Effector memory CD8-positive, alpha-beta T cell (primary cell): ENCODE results near the gene COG6.
A peak's percentile ranks its signal among the peaks of the same experiment; 100 is the strongest.

ENCODE experiments used
- ATAC-seq: fragments of 150-1000 bp; cut with Tn5 transposase; replicated peaks from 2 replicates; pipeline ENCODE4 v1.10.0; 2021; ENCODE audit warnings: mild to moderate bottlenecking, moderate library complexity
- DNase-seq, 3 experiments: peaks; one replicate each; pipeline ENCODE4 v3.0.0; 2021
- H3K27ac Mint-ChIP-seq, 2 donors: one replicate each; pipeline ENCODE4 v1.8.0; 2022; ENCODE audit warnings: mild to moderate bottlenecking in 2 of 2, mixed read lengths in 2 of 2, moderate library complexity in 2 of 2
- H3K27me3 Mint-ChIP-seq, 2 donors: one replicate each; pipeline ENCODE4 v1.8.0; 2022; ENCODE audit warnings: mixed read lengths in 2 of 2
- H3K36me3 Mint-ChIP-seq: one replicate; pipeline ENCODE4 v1.8.0; 2022; ENCODE audit warnings: mild to moderate bottlenecking, moderate library complexity, mixed read lengths; ENCODE audit not compliant: insufficient read depth
- H3K4me1 Mint-ChIP-seq, 2 donors: one replicate each; pipeline ENCODE4 v1.8.0; 2022; ENCODE audit warnings: low read depth in 2 of 2, mixed read lengths in 2 of 2
- H3K4me3 Mint-ChIP-seq, 2 donors: one replicate each; pipeline ENCODE4 v1.8.0; 2022; ENCODE audit warnings: mild to moderate bottlenecking in 2 of 2, mixed read lengths in 2 of 2, moderate library complexity in 2 of 2
- H3K9me3 Mint-ChIP-seq, 2 donors: one replicate each; pipeline ENCODE4 v1.8.0; 2022; ENCODE audit warnings: mixed read lengths in 2 of 2

Gene COG6

DNA sequence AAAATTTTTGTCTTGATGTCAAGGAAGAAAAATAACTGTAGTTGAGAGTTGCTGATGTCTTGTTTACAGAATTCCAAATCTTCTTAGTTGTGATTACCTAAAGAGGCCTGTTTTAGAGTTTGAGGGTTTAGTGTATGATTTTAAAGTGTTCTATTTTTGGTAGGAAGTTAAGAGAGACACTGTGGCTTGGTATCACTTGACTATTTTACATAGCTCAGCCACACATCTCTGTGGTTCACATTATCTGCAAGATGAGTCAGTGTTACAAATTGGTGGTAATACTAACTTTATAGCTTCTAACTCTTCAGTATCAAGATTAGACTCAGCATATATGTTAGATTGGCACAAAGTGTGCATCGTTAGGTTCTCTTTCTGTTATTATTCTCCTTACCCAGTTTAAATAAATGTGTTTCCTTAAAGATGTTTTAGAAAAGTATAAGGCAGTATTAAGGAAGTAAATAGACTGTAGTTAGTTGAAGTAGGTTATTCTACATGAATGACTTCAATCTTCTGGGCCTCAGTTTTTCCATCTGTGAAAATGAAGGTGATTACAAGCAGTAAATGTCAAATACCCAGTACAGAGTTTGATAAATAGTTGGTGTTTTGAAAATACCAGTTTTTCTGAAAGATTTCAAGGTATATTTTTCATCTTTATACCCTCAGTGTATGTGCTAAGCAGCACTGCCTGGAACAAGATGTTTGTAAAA lies 33.4 kb downstream of the COG6 start:
- H3K9me3 Mint-ChIP-seq, result no peaks in the 10 kb centered on the region
- H3K4me3 Mint-ChIP-seq, result no peak overlapping the region
- H3K27me3 Mint-ChIP-seq, result no peaks in the 10 kb centered on the region
- peak; percentile 82 for ATAC-seq
- H3K4me1 Mint-ChIP-seq, result peaks cover 3 to 11% of the 10 kb centered on the region in 2 donors
- DNase-seq, result no peak
- peak overlapping the region; percentile 9 to 36 for H3K27ac Mint-ChIP-seq
- H3K36me3 Mint-ChIP-seq, result peaks cover 16% of the 10 kb centered on the region

DNA sequence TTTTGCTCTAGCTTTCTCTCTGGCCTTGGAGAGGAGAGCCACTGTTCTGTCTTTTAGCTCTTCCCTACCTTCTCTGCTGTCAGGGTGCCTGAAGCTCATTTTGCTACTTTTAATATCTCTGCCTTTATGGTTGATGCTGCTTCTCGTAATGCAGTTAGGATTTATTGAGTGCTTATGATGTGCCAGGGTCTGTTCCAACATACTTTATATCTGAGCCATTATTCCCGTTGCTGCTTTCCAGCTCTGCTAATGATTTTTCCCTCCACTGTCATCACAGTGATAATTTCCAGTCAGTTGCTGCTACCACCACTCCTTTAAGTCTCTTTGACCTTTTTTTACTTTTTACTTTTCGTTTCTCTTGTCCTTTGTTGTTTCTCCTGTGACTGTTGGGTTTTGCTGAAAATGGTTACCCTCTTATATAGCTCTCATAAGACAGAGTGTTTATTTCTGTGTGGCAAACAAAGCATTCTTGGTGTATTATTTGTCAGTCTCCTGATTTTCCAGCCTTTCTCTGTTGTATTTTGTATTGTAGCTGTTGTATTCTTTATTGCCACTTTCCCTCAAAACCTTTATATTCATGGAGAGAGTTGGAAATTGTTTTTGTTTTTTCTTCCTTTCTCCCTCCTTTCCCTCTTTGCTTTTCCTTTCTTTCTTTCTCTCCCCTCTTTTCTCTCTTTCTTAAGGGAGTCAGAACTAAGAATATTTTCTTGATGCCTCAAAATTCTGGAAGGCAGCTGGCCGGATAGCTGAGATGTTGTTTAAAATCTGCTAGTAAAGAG lies 37.4 kb downstream of the COG6 start:
- no peaks in the 10 kb centered on the region for H3K27me3 Mint-ChIP-seq

DNA sequence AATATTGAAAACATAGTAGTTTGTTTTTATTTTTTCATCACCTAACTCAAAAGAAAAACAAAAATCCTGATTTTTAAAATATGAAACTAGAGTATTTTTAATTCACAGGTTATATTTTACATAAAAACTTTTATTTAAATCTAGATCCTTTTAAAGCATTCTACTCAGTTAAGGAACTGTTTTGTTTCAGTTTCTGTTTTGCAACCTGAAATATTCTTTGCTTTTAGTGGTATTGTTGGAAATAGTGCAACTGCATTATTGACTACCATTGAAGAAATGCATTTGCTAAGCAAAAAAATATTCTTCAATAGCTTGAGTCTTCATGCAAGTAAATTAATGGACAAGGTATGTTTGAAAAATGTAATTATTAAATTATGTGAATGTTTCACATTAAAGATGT lies 43.8 kb downstream of the COG6 start:
- H3K36me3 Mint-ChIP-seq, result peaks cover 5% of the 10 kb centered on the region
- no peak for DNase-seq
- H3K27me3 Mint-ChIP-seq, result no peaks in the 10 kb centered on the region
- no peak overlapping the region for H3K27ac Mint-ChIP-seq
- H3K9me3 Mint-ChIP-seq, result no peaks in the 10 kb centered on the region
- H3K4me3 Mint-ChIP-seq, result no peak overlapping the region
- ATAC-seq, result no peak
- peaks cover 0 to 2% of the 10 kb centered on the region in 2 donors for H3K4me1 Mint-ChIP-seq

More for the DNA sequence above, 37.4 kb downstream of the COG6 start:
- H3K27ac Mint-ChIP-seq, result no peak overlapping the region
- no peak overlapping the region for H3K4me3 Mint-ChIP-seq
- DNase-seq (no peak), ATAC-seq (no peak)
- H3K9me3 Mint-ChIP-seq, result no peaks in the 10 kb centered on the region
- peaks cover 3 to 11% of the 10 kb centered on the region in 2 donors for H3K4me1 Mint-ChIP-seq
- peaks cover 1% of the 10 kb centered on the region for H3K36me3 Mint-ChIP-seq

DNA sequence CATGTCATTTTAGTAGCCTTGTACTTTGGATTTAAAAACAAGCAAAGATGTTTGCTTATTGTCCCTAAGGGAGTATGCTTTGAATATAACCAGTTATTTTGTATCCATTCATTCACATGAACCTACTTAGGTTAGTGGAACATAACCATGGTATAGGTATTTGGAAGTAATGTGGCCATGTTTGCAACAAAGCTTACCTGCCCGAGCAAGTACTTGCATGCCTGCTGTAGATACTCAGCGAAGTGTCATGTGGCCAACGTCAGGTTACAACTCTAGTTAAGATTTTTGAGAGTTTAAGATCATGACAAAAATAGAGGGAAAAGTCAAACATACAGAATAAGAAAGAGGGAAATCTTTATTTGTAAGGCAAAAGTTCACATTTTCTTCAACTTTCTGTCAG lies 57.2 kb downstream of the COG6 start:
- DNase-seq (no peak), ATAC-seq (no peak)
- Mint-ChIP-seq H3K36me3 (peaks cover 9% of the 10 kb centered on the region), H3K4me1 (no peaks in the 10 kb centered on the region), H3K9me3 (no peaks in the 10 kb centered on the region), H3K27me3 (no peaks in the 10 kb centered on the region), H3K4me3 (no peak overlapping the region), H3K27ac (no peak overlapping the region)

DNA sequence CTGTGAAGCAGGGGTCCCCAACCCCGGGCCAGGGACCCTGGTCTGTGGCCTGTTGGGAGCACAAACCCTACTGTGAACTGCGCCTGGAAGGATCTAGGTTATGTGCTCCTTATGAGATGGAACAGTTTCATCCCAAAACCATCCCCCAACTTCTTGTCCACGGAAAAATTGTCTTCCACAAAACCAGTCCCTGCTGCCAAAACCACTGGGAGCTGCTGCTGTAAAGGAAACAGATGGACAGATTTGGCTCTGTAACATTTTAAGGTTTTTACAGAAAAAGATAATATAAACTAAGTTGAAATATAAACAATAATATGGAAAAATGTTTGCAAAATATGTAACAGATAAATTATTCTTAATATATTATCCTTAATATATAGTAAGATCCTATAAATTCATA lies 73.7 kb downstream of the COG6 start:
- no peaks in the 10 kb centered on the region for H3K9me3 Mint-ChIP-seq

DNA sequence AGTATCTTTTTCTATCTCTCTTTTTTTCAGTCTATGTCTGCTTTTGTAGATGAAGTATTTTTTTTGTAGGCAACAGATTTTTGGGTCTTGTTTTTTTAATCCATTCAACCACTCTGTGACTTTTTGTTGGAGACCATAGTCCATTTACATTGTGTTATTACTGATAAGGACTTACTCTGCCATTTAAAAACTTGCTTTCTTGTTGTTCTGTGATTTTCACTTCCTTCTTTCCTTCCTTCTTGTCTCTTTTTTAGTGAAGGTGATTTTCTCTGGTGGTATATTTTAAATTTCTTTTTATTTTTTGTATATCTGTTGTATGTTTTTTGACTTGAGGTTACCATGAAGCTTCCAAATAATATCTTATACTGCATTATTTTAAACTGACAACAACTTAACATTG lies 79.5 kb downstream of the COG6 start:
- peaks cover 27% of the 10 kb centered on the region for H3K36me3 Mint-ChIP-seq
- peaks cover 0 to 3% of the 10 kb centered on the region in 2 donors for H3K4me1 Mint-ChIP-seq
- ATAC-seq (no peak), DNase-seq (no peak)
- no peaks in the 10 kb centered on the region for H3K9me3 Mint-ChIP-seq
- H3K4me3 Mint-ChIP-seq, result no peak overlapping the region
- no peak overlapping the region for H3K27ac Mint-ChIP-seq
- H3K27me3 Mint-ChIP-seq, result no peaks in the 10 kb centered on the region

More for the DNA sequence above, 73.7 kb downstream of the COG6 start:
- no peaks in the 10 kb centered on the region for H3K4me1 Mint-ChIP-seq
- H3K36me3 Mint-ChIP-seq, result peaks cover 48% of the 10 kb centered on the region
- H3K27ac Mint-ChIP-seq, result no peak overlapping the region
- H3K27me3 Mint-ChIP-seq, result no peaks in the 10 kb centered on the region
- no peak overlapping the region for H3K4me3 Mint-ChIP-seq
- DNase-seq (no peak), ATAC-seq (no peak)

DNA sequence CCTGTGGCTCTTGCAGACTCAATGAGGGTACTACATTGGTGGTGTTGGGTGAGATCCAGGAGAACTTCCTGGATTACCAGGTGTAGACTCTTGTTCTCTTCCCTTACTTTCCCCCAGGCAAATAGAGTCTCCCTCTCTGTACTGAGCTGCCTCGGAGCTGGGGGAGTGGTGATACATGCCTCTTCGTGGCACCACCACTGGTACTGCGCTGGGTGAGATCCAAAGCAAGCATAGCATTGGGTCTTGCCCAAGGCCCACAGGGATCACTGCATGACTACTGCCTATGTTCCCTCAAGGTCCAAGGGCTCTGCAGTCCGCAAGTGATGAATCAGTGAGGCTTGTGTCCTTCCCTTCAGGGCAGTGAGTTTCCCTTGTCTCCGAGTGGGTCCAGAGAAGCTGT lies 81.6 kb downstream of the COG6 start:
- Mint-ChIP-seq H3K36me3 (peaks cover 21% of the 10 kb centered on the region), H3K27ac (no peak overlapping the region), H3K4me1 (peaks cover 0 to 3% of the 10 kb centered on the region in 2 donors), H3K27me3 (no peaks in the 10 kb centered on the region), H3K9me3 (no peaks in the 10 kb centered on the region), H3K4me3 (no peak overlapping the region)
- ATAC-seq (no peak), DNase-seq (no peak)

DNA sequence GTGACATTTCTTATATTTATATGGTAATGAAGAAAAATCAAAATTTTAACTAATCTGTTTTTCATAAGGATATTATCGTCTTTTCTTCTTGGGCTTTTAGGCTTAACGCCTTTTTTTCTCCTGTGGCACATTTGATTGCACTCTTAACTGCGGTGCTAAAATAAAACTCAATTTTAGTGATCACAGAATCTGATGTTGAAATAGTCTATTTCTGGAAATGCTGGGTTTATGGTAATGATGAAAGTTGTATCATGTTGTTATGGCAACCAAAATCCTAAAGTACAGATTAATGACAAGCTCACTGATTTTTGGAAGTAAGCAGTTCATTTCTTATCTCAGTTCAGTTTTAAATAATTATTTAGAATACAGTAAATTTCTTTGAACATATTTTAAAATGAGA lies 85.3 kb downstream of the COG6 start:
- Mint-ChIP-seq H3K27ac (no peak overlapping the region), H3K4me3 (no peak overlapping the region), H3K9me3 (peaks cover 0 to 6% of the 10 kb centered on the region in 2 donors), H3K27me3 (no peaks in the 10 kb centered on the region), H3K4me1 (peaks cover 0 to 3% of the 10 kb centered on the region in 2 donors), H3K36me3 (no peaks in the 10 kb centered on the region)
- no peak for DNase-seq
- ATAC-seq, result no peak

DNA sequence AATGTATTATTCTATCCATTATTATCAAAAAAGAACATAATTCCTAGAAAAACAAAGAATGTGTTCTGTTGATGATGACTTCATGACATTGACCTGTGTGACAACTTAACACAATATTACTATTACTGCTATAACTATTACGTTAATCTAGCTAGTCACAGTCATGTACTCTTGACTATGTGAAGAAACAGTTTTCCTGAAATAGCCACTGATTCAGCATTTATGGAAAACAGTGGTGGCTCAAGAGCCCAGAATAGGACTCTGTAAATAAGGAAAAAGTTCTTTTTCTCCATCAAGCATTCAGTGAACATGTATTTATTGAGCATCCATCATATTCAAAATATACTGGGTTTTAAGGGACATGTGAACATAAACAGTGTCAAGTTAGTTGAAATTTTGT lies 93.5 kb downstream of the COG6 start:
- Mint-ChIP-seq H3K27me3 (no peaks in the 10 kb centered on the region), H3K27ac (no peak overlapping the region), H3K9me3 (no peaks in the 10 kb centered on the region), H3K4me3 (no peak overlapping the region), H3K4me1 (no peaks in the 10 kb centered on the region), H3K36me3 (no peaks in the 10 kb centered on the region)
- no peak for ATAC-seq
- no peak for DNase-seq

DNA sequence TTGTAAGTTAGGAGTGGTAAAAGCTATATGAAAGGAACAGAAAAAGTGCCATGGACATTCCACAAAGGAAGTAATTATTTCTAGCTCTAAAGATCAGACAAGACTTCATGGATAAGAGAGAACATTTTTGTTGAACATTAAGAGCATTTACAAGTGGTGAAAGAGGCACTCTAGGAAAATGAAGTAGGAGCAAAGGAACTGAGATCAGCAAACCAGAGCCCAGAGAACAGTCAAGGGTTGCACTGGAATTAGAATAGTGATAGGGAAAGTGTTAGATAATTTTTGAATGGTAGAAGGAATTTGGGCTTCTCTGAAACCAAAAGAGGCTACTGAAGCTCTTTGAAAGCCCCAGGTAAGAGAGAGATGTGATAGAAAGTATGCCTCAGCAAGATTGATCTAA lies 94.1 kb downstream of the COG6 start:
- ATAC-seq (no peak), DNase-seq (no peak)
- Mint-ChIP-seq H3K36me3 (no peaks in the 10 kb centered on the region), H3K9me3 (no peaks in the 10 kb centered on the region), H3K4me1 (no peaks in the 10 kb centered on the region), H3K27ac (no peak overlapping the region), H3K27me3 (no peaks in the 10 kb centered on the region), H3K4me3 (no peak overlapping the region)

DNA sequence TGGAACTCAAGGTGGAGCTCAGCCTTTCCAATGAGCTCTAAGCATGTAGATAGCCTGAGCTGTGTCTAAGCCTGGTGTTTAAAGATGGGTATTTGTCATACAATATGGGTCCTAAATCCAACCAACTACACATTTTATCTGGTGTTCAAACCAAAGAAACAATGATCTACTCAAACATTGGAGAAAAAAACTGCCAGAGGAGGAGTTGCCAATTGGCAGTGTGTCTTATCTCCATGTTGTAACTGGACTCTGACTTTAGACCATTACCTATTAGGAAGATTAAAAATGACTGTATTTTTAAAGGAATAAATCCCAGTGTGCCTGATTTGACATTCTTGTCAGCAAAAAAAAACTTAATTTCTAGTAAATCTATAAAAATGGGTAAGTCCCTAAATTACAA lies 96.3 kb downstream of the COG6 start:
- no peaks in the 10 kb centered on the region for H3K36me3 Mint-ChIP-seq
- no peaks in the 10 kb centered on the region for H3K4me1 Mint-ChIP-seq
- no peaks in the 10 kb centered on the region for H3K27me3 Mint-ChIP-seq
- no peak overlapping the region for H3K4me3 Mint-ChIP-seq
- ATAC-seq (no peak), DNase-seq (no peak)
- no peaks in the 10 kb centered on the region for H3K9me3 Mint-ChIP-seq
- H3K27ac Mint-ChIP-seq, result no peak overlapping the region

DNA sequence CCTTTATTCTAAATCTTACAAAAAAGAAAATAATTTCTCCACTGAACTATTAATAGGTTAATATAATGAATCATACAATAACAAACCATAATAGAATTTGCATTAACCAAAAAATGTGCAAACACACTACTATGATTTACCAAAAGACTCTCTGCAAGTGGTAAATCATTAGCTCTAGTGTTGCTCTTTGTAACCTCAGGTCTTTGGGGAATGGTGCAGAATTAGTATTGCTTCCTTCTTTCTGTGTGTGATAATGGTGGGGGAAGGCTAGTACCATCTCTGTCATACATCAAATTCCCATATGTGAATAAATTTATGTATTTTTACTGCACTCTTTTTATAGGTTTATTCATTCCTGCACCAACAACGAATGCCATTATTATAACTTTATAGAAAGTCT lies 105.1 kb downstream of the COG6 start:
- Mint-ChIP-seq H3K27me3 (no peaks in the 10 kb centered on the region), H3K4me1 (no peaks in the 10 kb centered on the region), H3K27ac (no peak overlapping the region), H3K4me3 (no peak overlapping the region), H3K9me3 (no peaks in the 10 kb centered on the region), H3K36me3 (no peaks in the 10 kb centered on the region)
- DNase-seq, result no peak
- ATAC-seq, result no peak

DNA sequence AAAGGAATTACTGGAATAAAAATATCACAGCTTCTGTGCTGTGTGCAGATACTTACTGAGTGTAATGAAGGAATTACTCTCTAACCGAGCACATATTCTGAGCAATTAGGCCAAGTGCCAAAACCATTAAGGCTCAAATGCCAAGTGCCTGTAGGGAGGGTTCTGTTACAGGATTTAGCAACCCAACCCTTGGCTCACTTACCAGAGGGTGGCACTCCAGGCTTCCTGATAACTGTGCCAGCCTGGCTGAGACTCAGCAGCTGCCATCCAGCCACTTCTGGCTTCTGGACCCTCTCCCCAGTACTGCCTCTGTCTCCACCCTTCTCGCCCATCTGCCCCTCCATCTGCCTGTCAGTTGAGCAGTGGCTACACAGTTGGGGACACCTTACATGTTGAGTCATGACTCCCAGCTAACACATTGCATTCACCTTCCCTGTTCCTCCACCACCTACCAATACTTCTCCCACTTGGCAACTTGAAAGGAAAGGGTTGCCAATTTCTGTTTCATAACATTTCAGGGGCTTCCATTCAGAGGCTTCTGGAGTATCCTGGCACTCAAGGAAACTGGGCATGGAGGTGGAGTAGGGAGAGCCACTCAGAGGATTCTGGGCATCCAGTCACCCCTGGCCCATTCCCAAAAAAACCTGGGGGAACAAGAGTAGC lies 110.5 kb downstream of the COG6 start:
- no peak overlapping the region for H3K27ac Mint-ChIP-seq
- no peaks in the 10 kb centered on the region for H3K9me3 Mint-ChIP-seq
- ATAC-seq, result no peak
- DNase-seq, result no peak
- H3K4me3 Mint-ChIP-seq, result no peak overlapping the region
- no peaks in the 10 kb centered on the region for H3K27me3 Mint-ChIP-seq
- H3K36me3 Mint-ChIP-seq, result no peaks in the 10 kb centered on the region
- H3K4me1 Mint-ChIP-seq, result peaks cover 4 to 6% of the 10 kb centered on the region in 2 donors
